HG02610 (cell line): ENCODE measurements around the gene SUGP1.
"Not testable (repeated sequence)": the region's sequence is repeated elsewhere in the genome, so short reads cannot be mapped to it uniquely, and the experiment has no call there.

Source experiments
- ATAC-seq: cut with Tn5 transposase; IDR thresholded peaks from one replicate; pipeline ENCODE4 v1.9.1; 2021; ENCODE audit warnings: mild to moderate bottlenecking, moderate library complexity; ENCODE audit not compliant: unreplicated experiment

The SUGP1 gene

GRCh38 chr19:19268453-19269385, 51.6 kb downstream of the SUGP1 start:
- ATAC-seq = no peak

GRCh38 chr19:19267305-19267704, 53.0 kb downstream of the SUGP1 start:
- no peak for ATAC-seq

- no peak for ATAC-seq
These were observed 56.3 kb downstream of the SUGP1 start for GRCh38 chr19:19263886-19264487.

GRCh38 chr19:19262190-19263057, 57.9 kb downstream of the SUGP1 start:
- ATAC-seq = no peak

GRCh38 chr19:19261350-19262189, 58.7 kb downstream of the SUGP1 start:
- ATAC-seq = no peak

GRCh38 chr19:19260417-19261214, 59.7 kb downstream of the SUGP1 start:
- ATAC-seq = no peak

- no peak for ATAC-seq
These were observed 60.6 kb downstream of the SUGP1 start for GRCh38 chr19:19259741-19260140.

GRCh38 chr19:19258589-19259338, 61.5 kb downstream of the SUGP1 start:
- ATAC-seq = no peak

- no peak for ATAC-seq
These were observed 62.3 kb downstream of the SUGP1 start for GRCh38 chr19:19257836-19258588.

- no peak for ATAC-seq
These were observed 63.2 kb downstream of the SUGP1 start for GRCh38 chr19:19257137-19257536.

GRCh38 chr19:19256072-19256969, 64.0 kb downstream of the SUGP1 start:
- ATAC-seq = no peak

GRCh38 chr19:19253409-19253808, 66.9 kb downstream of the SUGP1 start:
- not testable (repeated sequence) for ATAC-seq

GRCh38 chr19:19250196-19250801, 70.0 kb downstream of the SUGP1 start:
- no peak for ATAC-seq

GRCh38 chr19:19240476-19240875, 79.8 kb downstream of the SUGP1 start:
- ATAC-seq = no peak

- ATAC-seq = no peak
These were observed 80.6 kb downstream of the SUGP1 start for GRCh38 chr19:19239675-19240074.

GRCh38 chr19:19238126-19238894, 82.0 kb downstream of the SUGP1 start:
- ATAC-seq = no peak
